Endometrial microvascular endothelial cells (primary cell): ENCODE measurements around the gene GATA3. TPM values are rescaled to one million over a fixed set of nuclear protein-coding genes. Genes with fewer than 3 reads are reported as not detected.

Source experiments
- in situ Hi-C: cut with HindIII; loops from 2 replicates; pipeline ENCODE4 v1.10.0; 2017; ENCODE audit warnings: low sequenced_read_pairs, low pct_unique_long_range_greater_than_20kb; ENCODE audit errors: inconsistent ontology term
- total RNA-seq: library from RNA; depleted of rRNA; stranded (reverse); fragments of >200 nt; gene quantifications from one replicate; pipeline ENCODE4 v1.2.3, GENCODE V29; 2015; ENCODE audit errors: inconsistent ontology term

GATA3 gene
- total RNA-seq, 1 donor from 2014 or later: not detected

DNA sequence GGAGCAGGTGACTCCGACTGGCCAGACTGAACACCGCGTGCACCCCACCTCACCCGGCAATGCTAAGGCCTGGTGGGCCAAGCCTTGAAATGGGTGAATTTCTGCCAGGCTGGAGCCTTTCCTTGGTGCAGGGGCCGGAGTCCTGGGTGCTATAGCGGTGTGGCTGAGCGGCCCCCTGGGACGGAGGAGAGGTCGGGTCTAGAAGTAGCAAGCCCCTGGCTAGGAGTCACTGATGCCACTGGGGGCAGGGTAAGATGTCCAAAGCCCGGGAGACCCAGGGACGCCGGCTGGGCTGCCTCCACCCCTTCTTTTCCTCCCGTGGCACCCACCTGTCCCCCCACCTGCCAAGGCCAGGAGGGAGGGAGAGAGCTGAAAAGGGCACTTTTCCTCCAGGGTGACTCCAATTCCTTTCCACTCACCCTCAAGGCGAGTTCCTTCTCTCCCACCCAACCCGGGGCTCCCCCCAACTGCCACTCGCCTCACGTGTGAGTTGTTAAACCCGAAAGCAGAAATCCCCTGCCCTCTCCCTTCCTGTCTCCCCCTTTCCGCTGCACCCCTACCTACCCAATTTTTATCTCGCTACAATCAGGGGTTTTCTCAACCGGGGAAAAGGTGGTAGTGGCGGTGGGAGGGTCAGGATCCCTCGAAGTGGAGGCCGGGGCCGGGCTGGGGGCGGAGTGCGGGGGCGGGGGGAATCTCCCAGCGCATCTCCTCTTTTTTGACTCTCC lies 6.0 kb upstream of the GATA3 start:
- in situ Hi-C loops: no loop called here

DNA sequence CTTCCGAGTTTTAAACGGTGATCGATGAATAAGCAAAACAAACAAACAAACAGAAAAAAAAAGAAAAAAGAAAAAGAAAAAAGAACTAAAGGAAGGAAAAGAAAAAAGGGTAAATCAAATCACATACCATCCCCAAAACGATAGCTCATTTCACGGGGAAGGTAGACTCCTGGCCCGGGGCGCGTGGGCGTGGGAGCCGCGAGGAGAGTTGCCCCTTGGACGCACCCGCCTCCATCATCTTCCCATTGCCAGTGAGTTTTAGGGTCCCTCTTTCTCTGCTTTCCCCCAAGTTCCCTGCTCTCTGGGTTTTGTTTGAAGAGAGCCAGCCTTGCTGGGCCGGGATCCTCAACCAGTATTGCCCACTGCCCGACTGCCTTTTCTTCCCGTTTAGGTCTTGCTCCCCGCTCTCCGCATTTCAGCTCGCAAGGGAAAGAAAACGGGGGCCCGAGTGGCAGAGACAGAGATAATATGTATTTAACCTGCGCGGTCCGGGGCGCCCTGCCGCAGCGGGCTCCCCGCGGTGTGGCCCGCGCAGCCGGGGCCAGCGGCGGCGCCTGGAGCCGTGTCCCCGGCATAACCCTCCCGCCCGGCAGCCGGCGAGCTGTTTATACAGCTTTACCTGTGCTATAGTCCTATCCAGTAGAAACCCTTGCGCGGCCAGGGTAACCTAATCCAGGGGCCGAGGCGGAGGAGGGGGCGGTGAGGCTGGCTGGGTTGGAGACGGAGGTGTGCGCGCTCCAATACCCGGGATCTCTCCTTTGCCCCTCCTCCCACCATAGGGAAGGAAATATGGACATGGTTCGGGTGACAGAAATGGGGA lies 5.2 kb upstream of the GATA3 start:
- in situ Hi-C loops: no loop called here

DNA sequence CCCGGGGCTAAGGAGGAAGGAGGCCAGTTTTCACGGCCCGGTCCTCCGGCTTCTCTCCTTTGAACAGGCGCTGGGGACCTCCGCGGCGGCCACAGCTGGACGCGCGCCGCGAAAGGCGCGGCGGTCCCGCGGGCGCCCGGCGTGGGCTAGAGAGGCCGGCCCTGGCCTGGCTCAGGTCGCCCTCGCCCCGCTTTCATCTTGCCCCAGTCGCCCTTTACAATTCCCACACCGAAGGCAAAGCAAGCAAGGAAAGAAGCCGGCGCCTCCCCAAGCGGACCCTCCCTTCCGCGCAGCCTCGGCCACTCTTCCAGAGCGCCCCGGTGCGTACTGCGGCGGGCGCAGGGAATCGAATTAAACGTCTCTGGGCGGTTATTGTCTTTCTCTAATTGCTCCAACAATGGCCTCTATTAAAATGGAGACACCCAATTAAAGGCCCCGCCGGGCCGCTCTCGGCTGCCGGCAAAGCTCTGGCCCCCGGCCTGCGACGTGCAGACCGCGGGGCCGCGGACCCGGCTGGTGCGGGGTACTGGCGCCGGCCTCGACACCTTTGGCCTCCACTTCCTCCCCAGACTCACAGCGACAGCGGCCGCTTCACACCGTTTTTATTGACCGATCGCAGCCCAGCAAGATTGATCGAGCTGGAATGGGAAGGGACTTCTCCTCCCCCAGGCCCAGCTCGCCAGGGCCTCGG lies 4.5 kb upstream of the GATA3 start:
- in situ Hi-C loops: no loop called here

DNA sequence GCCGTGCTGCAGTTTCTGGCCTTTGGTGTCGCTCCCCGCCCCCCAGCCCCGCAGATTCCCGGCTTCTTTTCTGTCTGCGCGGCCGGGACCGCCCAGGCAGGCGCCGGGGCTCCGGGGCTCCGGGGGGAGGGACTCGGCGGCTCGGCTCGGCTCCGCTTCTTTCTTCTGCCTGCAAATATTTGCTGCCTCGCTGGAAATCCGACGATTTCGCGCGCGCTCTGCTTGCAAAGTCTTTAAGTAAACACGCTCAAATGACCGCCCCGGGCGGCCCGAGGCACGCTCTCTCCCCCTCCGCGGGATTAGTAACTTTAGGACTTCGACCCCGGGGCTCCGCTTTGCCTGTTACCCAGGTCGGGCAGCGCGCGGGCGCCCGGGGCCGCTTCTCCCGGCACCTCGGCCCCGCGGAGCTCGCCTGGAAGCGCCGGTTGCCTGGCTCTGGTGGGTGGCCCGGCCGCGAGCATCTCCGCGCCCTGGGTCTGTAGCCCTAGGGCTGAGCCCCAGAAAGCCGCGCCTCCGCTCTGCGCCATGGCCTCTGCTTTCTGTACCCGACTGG lies 3.9 kb upstream of the GATA3 start:
- in situ Hi-C loops: no loop called here

DNA sequence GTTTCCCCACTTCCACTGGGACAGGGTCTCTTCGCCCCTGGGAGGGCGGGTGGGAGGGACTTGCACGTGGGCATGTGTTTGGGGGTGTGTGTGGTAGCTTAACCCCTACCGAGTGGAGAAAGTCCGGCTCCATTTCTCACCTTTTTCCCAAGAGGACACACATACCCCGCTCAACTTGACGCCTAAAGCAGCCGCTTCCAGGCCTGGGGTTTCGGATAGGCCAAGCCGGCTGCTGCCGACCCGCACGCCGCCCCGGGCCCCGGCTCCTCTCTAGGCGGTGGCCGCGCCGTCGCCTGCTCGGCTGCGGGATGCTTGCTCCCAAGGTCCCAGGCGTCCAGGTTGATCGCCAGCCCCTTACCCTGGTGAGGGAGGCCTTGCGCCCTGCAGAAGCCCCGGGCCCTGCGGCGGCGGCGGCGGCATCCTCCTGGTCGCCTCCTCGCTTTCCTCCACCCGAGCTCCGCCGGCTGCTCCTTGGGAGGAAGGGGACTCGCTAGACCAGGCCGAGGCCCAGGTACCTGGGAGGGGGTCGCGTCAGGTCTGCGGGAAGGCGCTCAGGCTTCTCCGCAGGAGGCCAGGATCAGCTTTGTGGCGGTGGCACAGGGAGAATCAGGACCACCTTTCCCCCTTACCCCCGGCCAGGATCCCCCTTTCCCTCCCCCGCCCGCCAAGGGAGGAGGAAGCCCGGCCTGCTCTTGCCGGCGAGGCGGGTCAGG lies 3.2 kb upstream of the GATA3 start:
- in situ Hi-C loops: no loop called here

DNA sequence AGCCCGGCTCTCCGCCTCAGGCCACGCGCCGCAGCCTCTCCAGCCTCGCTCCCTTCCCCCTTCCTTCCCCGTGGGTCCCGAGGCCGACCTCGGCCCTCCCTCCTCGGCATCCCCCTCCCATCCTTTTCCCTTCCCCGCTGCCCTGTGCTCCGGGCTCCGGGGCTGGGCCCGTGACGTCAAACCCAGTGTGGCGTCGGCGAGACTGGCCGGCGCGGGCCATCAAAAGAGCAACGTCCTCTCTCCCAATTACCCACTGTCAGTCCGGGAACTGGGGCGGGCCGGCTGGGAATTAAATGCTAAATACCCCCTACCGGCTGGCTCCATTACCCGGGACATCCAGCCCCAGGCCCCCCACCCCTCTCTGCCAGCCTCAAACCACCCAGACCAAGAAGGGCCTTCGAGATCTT lies 2.6 kb upstream of the GATA3 start:
- in situ Hi-C loops: no loop called here

DNA sequence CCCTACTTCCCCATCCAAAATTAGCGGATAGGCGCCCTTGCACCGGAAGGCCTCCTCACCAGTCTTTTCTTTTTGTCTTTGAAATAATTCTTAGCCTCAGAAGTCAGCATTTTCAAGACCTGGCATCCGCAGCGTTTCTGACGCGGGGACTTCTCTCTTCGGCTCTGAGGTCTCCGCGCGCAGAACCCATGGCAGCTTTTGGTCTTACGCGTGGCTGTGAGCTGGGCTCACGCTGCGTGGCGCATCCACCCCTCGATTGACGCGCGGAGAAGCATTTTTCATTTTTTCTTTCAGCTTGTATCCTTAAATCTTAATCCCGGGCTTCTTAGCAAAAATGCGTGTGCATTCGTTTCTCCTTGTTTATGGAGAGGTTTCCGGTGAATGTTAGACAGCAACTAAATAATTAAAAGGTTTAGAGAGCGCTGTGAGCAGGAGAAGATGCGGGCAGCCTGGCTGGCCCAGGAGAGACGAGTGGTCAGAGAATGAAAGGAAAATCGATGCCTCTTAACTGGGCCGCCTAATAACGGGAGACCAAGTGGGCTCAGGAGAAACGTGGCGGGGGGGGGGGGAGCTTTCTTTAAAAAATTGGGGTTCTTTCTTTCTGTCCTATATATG lies 2.0 kb upstream of the GATA3 start:
- in situ Hi-C loops: no loop called here

DNA sequence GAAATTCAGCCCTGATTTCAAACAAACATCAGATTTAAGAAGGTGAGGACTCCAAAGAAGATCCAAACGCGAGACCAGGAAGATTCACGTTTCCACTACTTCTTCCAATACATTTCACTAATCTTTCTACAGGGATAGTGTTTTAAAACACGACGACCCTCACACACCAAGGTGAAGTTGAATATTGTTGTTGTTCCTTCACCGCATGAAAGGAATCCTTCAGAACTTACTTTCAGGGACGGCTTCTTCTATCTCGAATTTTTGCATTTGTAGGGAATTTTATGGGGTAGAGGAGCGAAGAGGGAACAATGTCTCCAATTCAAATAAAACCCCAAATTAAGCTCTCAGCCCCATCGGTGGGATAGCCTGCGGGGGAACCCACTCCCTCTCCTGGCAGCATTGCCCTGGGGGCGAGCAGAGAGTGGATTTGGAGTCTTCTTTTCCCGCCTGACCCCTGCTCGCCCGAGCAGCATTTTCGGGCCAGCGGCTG lies 1.5 kb upstream of the GATA3 start:
- in situ Hi-C loops: no loop called here

DNA sequence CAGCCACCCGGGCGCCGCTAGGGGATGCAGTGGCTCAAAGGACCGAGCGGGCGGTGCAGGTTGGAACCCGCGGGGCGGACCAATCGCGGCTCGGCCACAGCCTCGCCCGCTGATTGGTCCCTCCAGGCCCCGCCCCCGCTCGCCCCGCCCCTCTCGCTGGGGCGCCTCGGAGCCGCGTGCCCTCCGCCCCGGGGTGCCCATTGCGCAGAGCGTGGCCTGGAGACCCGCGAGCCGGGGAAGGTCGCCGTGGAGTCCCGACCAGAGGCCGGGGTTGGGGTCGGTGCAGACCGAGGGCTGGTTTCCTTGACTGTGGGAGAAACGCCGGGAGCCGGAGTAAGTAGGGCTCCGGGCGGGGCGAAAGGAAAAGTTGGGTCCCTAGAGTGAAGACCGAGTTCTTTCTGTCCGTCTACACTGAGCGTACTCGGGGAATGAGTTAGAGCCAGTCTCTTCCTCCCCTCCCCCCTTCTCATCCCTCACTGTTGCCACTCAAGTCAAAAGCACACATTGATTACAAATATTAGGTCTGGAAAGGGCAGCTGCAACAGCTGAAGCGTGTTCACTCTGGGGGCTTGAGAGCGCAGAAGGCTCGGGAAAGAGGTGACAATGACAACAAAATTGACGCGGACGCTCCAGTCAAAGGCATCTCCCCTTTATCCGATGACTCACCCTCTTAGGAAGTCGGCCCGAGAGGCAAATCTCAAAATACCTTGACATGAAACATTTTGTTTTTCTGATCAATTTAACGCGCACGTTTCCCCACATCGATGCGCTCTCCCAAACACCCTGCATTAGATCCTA lies 843 bp upstream of the GATA3 start:
- in situ Hi-C loops: no loop called here

DNA sequence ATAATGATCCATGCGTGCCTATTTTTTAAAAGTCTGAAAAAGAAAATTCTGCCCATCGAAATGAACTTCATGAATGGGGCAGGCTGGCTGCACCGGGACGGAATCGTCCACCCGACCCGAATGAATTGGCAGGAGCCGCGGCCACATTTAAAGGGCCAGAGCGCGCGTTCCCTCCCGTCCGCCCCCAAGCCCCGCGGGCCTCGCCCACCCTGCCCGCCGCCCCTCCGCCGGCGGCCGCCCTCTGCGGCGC lies 319 bp upstream of the GATA3 start:
- in situ Hi-C loops: no loop called here

DNA sequence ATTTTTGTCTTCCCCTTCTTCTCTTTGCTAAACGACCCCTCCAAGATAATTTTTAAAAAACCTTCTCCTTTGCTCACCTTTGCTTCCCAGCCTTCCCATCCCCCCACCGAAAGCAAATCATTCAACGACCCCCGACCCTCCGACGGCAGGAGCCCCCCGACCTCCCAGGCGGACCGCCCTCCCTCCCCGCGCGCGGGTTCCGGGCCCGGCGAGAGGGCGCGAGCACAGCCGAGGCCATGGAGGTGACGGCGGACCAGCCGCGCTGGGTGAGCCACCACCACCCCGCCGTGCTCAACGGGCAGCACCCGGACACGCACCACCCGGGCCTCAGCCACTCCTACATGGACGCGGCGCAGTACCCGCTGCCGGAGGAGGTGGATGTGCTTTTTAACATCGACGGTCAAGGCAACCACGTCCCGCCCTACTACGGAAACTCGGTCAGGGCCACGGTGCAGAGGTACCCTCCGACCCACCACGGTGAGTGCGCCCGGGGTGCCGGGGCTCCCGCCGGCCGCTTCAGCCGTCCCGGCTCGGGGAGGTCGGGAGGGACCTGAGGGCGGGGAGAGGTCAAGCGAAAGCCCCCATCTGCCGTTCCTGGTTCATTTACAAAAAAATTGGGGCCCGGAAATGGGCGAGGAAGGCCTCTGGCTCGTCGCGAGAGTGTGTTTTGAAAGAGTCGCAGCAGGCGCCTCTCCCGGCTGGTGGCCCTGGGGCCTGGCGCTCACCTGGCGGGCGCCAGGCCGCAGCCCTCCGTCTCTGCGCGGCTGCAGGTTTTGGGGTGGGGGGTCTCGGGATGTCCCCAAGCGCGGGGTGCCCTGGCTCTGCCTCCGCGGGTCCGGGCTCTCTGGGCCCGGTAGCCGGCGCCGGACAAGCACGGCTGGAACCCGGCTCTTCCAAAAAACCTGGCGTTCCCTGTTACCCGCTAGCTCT lies 1.2 kb downstream of the GATA3 start:
- in situ Hi-C loops: no loop called here

DNA sequence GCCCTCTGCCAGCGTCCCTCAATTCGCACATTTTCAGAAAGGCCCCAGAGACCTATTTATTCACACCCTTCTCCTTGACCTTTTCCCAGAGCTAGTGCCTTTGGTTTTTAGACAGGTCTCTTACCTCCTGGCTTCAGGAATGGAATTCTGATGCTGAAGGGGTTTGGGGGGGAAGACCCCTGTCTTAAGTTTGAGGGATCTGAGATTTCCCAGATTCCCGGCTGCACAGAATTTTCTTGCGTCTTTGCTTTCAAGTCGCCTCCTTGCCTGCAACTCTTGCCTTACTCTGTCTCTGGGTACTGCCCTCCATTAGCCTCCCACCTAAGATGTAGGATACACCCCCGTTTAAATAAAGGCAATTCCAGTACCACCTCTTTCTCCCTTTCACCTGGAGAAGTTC lies 1.9 kb downstream of the GATA3 start:
- in situ Hi-C loops: no loop called here

DNA sequence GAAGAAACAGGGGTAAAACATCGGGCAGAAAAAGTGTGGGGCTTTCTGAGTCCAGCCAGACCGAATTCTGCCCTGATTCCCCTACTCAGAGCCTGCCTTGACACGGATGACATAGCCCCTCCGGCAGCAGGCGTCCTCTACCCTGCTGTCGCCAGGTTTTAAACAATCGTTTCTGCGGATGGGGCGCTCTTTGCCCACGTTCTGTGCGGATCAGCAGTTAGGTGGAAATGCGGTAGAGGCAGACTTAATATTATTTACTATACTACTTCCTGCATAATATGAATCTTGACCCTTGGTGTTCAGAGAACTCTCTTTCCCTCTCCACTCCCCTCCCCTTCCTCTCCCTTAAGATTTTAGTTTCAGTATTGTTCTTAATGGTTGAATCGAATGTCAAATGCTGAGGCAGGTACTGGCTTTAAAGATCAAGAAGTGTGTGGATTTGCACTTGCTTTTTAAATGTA lies 2.4 kb downstream of the GATA3 start:
- in situ Hi-C loops: no loop called here

DNA sequence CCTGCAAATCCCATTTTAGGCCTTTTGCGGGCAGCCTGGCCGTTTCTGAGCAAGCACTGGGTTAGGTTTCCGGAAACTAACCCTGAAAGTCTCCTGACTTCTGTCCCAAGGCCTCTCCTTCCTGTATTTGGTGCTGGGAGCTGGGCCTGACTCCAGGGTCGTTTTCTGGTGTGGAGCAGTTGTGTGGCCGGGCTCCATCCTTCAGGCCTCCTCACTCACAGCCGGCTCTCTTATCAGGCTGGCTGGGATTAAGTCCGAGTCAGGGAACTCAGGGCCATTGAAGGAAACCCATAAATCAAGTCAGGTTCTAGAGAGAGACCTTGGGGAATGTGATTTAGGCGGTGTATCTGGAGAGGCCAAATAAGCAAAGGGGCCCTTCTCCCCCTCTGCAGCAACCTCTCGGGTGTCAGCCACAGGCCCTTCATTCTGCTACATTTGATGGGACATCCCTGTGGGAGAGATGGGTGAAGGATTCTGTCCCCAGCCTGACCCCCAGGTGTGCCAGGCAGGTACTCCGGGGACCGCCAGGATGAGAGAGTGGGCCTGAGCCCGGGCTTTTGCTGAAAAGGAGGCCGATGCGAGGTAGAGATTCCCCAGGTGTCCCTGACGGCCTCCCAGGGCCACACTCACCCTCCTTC lies 3.3 kb downstream of the GATA3 start:
- in situ Hi-C loops: no loop called here

DNA sequence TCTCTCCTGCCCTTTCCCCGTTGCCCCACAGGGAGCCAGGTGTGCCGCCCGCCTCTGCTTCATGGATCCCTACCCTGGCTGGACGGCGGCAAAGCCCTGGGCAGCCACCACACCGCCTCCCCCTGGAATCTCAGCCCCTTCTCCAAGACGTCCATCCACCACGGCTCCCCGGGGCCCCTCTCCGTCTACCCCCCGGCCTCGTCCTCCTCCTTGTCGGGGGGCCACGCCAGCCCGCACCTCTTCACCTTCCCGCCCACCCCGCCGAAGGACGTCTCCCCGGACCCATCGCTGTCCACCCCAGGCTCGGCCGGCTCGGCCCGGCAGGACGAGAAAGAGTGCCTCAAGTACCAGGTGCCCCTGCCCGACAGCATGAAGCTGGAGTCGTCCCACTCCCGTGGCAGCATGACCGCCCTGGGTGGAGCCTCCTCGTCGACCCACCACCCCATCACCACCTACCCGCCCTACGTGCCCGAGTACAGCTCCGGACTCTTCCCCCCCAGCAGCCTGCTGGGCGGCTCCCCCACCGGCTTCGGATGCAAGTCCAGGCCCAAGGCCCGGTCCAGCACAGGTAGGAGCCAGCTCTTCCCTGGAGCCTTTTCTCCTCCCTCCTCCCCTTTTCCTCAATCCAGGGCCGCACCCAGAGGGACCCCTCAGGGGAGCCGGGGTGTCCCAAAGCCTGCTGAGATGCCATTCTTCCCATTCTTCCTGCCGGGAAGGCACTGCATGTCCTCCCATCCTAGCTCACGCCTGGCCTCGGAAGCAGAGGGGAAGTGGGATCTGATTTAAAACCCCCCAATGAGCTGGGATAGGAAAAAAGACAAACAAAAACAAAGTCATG lies 4.0 kb downstream of the GATA3 start:
- in situ Hi-C loops: no loop called here
